SK-N-MC (cell line): ENCODE measurements around the gene GLYAT.

ENCODE experiments used
- EZH2 ChIP-seq: fragments of 200-600 bp; sonication (generic); IDR thresholded peaks from one replicate; pipeline ENCODE4 v1.6.1; 2017; ENCODE audit warnings: antibody characterized with exemption
- FOXP2 ChIP-seq: optimal IDR thresholded peaks from 2 replicates; pipeline ENCODE3; 2011; ENCODE audit warnings: mild to moderate bottlenecking, moderate library complexity; ENCODE audit not compliant: insufficient read depth; ENCODE audit errors: extremely low read length, control extremely low read depth
- POLR2AphosphoS5 ChIP-seq: IDR thresholded peaks from 2 replicates; pipeline ENCODE4 v1.6.1; 2012; ENCODE audit warnings: mild to moderate bottlenecking, low read depth, low read length, borderline replicate concordance

DNA sequence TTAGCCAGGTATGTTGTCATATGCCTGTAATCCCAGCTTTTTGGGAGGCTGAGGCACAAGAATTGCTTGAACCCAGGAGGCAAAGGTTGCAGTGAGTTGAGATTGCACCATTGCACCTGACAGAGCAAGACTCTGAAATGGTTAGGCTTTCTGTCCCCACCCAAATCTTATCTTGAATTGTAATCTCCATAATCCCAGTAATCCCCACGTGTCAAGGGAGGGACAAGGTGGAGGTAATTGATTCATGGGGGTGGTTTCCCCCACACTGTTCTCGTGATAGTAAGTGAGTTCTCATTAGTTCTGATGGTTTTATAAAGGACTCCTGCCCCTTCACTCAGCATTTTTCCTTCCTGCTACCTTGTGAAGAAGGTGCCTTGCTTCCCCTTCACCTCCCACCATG lies 37.6 kb upstream of the GLYAT start:
- no peak for TF ChIP-seq EZH2
- no peak for TF ChIP-seq POLR2AphosphoS5
- TF ChIP-seq FOXP2 = no peak
